HG02885 (cell line): ENCODE measurements around the gene FGFR3.
A peak's percentile ranks its signal among the peaks of the same experiment; 100 is the strongest.

Experiments used
- ATAC-seq: cut with Tn5 transposase; IDR thresholded peaks from one replicate; pipeline ENCODE4 v1.9.1; 2021; ENCODE audit warnings: mild to moderate bottlenecking; ENCODE audit not compliant: unreplicated experiment, poor library complexity

The FGFR3 gene

DNA sequence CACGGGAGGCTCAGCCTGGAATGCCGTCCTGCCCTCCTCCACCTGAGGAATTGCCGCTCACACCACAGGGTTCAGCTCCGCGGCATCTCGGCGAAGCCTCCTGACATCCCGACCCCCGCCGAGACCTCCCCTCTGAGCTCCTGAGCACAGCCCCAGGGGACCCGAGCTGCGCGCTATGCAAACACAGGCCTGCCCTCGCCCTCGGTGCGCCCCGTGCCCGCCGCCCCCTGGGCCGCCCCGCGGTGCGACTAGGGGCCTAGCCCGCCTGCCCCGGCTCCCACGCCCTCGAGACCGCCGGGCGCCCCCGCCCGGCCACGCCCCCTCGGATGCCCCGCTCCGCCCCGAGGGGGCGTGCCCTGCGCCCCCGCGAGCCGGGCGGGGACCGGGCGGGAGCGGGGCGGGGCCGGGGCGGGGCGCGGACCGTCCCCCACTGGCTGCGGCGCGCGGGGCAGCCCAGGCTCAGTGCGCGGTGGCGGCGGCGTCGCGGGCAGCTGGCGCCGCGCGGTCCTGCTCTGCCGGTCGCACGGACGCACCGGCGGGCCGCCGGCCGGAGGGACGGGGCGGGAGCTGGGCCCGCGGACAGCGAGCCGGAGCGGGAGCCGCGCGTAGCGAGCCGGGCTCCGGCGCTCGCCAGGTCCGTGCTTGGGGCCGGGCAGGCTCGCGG lies at the start of gene FGFR3:
TSS of gene FGFR3 (plus strand) at position 462 of the 664 bp plus-strand sequence. CDS start 642 bp downstream, outside the sequence.
- no peak for ATAC-seq

GRCh38 chr4:1743551-1743950 lies 49.5 kb upstream of the FGFR3 start:
- ATAC-seq: no peak

DNA sequence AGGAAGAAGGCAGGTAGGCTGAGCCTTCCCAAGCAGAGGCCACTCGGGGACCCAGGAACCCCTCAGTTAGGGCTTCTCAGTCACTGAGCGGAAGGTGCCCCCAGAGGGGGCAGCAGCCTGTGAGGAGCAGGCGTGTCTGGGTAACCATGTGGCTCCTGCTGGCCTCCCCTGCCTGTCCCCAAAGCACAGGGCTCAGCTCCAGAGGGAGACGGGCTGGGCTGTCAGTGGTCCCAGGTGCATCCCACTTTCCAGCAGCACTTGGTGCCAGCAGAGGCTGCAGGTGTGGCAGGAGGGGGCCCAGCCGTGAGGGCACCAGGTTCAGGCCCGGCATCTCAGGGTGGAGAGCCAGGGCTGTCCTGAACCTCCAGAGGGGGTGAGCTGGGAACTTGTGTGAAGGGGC lies 49.1 kb upstream of the FGFR3 start:
- ATAC-seq: no peak

- no peak for ATAC-seq
These were observed 48.5 kb upstream of the FGFR3 start for GRCh38 chr4:1744552-1744951.

- no peak for ATAC-seq
These were observed 47.9 kb upstream of the FGFR3 start for GRCh38 chr4:1745165-1745564.

GRCh38 chr4:1745697-1746096 lies 47.4 kb upstream of the FGFR3 start:
- ATAC-seq: no peak

DNA sequence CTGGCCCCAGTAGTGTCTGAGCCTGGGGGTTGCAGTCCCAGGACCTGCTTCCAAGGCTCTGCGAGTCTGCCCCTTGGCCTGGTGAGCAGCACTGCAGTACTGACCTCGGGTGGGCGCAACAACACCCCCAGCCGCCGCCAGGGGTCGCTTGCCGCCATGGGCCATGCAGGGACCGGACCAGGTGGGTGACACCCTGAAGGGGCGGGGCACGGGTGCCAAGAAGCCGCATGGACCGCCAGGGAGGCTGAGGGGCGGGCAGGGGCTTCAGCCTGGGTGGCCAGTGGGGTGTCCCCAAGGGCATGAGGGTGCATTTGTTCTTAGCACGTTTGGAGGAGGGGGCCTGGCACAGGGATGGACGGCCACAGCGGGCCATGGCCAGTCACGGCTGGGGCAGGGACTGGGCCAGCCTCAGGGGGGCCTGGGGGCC lies 46.8 kb upstream of the FGFR3 start:
- ATAC-seq: peak; percentile 64

DNA sequence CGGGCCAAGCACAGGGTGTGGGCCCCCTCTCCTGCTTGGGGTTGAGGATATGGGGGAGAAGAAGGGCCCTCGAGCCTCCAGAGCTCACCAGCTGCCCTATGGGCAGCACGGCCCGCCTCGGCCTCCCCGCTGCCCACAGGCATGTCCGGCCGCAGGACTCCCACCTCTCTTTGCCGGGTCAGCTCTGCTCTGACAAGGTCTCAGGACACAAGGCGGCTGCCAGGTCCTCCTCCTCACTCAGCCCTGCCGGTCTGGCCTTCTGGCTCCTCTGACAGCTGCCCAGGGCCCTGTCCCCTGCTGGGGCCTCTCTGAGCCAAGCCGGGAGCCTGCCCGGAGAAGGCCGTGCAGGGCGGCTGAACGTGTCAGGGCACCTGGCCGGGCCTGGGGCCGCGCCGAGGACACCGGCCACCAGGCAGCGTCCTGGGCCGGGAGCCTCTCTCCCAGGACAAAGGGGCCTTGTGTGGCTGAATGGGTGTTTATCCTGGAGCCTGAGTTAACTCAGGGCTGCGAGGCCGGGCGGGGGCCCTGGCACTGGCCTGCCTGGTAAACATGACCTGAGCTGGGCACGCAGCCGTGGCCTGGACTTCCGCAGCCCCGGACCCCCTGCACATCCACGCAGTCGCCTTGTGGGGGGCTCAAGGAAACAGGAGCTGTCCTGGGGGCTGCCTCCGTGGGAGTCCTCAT lies 46.0 kb upstream of the FGFR3 start:
- ATAC-seq: no peak

GRCh38 chr4:1747603-1747967 lies 45.5 kb upstream of the FGFR3 start:
- ATAC-seq: no peak

GRCh38 chr4:1748465-1748995 lies 44.6 kb upstream of the FGFR3 start:
- peak; percentile 41 for ATAC-seq

GRCh38 chr4:1749370-1749769 lies 43.7 kb upstream of the FGFR3 start:
- ATAC-seq: no peak

GRCh38 chr4:1749826-1750225 lies 43.3 kb upstream of the FGFR3 start:
- no peak for ATAC-seq

DNA sequence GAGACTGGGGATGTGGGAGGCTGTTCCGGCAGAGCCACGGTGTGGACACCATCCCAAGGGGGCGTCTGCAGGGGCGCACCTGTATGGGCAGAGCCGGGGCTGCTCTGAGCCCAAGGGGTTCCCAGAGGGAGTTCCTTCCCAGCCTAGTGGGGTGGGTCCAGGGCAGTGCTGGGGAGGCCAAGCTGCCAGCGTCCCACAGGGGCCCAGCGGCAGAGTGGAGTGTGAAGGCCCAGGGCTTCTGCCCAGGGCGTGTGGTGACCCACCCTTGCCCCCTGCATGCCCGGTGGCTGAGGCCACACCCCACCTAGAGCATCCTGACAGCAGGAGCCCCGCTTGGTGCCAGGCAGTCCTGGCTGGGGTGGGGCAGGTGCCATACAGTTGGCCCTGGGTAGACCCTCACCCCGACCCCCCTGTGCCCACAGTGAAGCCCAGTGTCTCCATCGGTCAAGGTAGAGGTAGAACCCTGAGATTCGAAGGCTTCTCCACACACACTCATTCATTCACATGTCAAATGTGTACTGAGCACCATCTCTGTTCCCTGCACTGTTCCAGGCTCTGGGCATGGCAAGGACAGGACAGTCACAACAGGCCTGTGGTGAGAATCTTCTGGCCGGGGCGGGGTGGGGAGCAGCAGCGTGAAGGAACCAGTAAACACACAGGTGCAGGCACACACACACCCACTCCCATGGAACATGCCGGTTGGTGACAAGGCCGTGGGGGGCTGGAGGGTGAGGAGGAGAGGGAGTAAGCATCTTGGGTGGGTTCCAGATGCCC lies 42.5 kb upstream of the FGFR3 start:
- ATAC-seq: no peak

GRCh38 chr4:1751155-1751918 lies 41.8 kb upstream of the FGFR3 start:
- no peak for ATAC-seq

GRCh38 chr4:1751919-1752283 lies 41.2 kb upstream of the FGFR3 start:
- ATAC-seq: no peak

DNA sequence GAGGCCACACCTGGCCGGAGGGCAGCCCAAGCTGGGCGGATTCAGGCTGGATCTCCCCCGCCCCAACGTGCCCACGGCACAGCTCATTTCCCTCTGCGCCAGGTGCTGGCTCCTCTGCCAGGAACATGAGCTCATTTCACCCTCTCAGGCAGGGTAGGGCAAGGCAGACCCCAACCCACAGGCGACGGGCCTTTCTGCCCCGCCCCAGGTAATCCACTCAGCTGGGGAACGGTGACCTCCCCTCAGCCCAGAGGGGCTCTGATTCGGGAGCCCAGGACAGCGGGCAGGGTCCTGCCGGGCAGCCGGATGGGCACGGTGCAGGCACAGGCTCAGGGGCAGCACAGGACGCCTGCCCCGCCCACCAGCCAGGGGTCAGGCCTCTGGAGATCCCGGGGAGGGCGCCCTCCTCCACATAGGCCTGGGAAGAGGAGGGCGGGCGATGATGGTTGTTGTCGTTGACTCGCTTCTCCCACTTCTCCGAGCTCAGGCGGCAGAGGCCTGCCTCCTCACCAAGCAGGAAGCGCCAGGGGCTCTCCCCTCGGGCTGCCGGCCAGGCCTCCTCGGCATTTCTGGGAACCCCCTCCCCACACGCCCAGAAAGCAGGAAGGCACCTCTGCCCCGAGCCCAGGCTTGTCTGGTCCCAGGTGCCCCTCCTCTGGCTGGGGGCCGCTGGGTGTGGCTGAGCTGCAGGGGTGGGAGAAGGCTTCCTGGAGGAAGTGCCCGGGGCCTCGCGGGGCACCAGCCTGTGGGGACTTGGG lies 40.6 kb upstream of the FGFR3 start:
- no peak for ATAC-seq

DNA sequence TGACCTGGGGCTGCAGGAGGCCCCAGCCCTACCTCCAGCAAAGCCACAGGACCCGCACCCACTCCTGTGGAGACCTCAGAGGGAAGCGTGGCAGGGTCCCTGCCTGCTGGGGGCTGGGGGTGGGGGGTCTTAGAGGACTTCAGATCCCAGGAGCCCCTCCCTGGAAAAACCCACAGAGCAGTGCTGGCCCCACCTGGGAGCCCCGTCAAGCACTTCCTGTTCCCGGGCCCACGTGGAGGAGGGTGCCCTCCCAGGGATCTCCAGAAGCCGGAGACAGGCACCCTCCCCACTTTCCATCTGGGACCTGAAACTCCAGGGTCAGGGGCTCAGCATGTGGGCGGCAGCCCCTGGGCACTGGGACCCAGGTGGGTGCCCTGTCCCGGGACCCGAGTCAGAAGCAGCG lies 39.8 kb upstream of the FGFR3 start:
- ATAC-seq: no peak

DNA sequence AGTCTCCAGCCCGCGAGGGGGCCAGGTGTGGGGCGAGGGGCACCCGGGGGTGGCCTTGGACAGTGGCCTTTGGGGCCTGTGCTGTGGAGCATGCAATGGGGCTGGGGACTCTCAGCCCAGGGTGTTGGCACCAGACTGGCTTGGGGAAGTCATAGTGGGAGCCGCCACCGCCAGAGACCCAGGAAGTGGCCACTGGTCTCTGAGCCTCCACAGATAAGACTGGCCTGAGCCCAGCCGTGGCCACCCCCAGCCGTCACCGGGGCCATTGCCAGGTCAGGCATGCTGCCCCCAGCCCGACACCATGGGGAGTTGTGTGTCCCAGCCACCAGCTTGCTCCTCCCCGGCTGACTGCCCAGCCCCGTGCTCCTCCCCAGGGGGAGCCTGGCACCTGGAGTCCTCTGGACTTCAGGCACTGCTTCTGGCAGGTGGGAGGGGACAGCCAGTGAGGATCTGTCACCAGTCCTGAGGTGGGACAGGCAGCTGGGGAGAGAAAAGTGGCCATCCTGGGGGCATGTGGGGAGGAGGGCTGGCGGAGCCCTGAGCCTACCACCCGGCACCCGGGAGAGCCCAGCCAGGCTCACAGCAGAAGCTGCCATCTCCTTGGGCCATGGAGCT lies 39.3 kb upstream of the FGFR3 start:
- no peak for ATAC-seq

GRCh38 chr4:1754336-1754735 lies 38.8 kb upstream of the FGFR3 start:
- no peak for ATAC-seq
